Measurements from ENCODE around the gene HTT. TPM values are rescaled to one million over a fixed set of nuclear protein-coding genes. Genes with fewer than 3 reads are reported as not detected.

The HTT gene
- total RNA-seq, 1 donor from 2014 or later, result 65.2 TPM

DNA sequence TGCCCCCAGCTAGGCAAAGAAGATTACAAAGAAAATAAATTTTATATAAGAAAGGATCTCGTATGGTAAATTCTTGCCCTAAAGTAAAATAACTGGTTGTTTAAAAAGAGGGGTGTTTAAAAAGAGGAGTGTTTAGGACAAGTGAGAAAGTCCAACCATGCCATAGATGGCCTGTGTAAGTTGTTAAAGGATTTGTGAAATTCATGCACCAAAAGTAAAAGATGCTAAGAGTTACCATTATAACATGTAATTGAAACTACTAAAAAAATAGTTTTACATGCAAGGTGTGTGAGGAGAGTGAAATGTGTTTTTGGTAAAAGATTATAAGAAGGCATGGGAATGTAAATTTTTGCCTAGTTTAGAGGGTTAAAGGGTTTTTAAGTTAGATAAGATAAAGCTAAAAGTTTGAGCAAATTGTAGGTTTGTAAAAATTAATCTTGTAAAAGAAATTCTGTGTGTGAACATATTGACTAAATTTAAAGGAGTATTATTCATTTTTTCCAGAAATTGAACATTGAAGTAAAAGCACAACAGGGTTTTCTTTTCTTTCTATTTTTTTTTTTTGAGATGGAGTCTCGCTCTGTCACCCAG is 20.2 kb upstream of the HTT start:
- Histone ChIP-seq H3K79me2 (ENCODE audit: insufficient read depth, low read length) (no peaks in the 10 kb centered on the region), H2AFZ (ENCODE audit: low read depth, low read length) (no peak overlapping the region), H3K4me2 (ENCODE audit: low read length) (no peak overlapping the region), H3K4me3 (ENCODE audit: insufficient read depth, low read depth, low read length) (no peak overlapping the region), H3K27ac (ENCODE audit: low read depth, low read length) (no peak overlapping the region), H3K9me3 (ENCODE audit: insufficient read depth, low read depth, low read length) (peaks cover 8% of the 10 kb centered on the region), H4K20me1 (ENCODE audit: insufficient read depth, low read length) (no peaks in the 10 kb centered on the region), H3K27me3 (ENCODE audit: insufficient read depth, low read length) (peaks cover 2% of the 10 kb centered on the region), H3K36me3 (ENCODE audit: insufficient read depth, low read length) (no peaks in the 10 kb centered on the region), H3K9ac (ENCODE audit: low read length) (no peak overlapping the region), H3K4me1 (ENCODE audit: insufficient read depth, low read length) (no peaks in the 10 kb centered on the region)
- Mint-ChIP-seq H3K9me3 (ENCODE audit: unreplicated experiment) (peaks cover 12% of the 10 kb centered on the region), H3K27me3 (ENCODE audit: low read depth, unreplicated experiment) (peaks cover 20% of the 10 kb centered on the region), H3K36me3 (ENCODE audit: low read depth, unreplicated experiment) (no peaks in the 10 kb centered on the region), H3K4me3 (ENCODE audit: unreplicated experiment) (no peak overlapping the region), H3K27ac (ENCODE audit: unreplicated experiment) (no peak overlapping the region), H3K4me1 (ENCODE audit: low read depth, unreplicated experiment) (no peaks in the 10 kb centered on the region)
- TF ChIP-seq, protein P1, sequence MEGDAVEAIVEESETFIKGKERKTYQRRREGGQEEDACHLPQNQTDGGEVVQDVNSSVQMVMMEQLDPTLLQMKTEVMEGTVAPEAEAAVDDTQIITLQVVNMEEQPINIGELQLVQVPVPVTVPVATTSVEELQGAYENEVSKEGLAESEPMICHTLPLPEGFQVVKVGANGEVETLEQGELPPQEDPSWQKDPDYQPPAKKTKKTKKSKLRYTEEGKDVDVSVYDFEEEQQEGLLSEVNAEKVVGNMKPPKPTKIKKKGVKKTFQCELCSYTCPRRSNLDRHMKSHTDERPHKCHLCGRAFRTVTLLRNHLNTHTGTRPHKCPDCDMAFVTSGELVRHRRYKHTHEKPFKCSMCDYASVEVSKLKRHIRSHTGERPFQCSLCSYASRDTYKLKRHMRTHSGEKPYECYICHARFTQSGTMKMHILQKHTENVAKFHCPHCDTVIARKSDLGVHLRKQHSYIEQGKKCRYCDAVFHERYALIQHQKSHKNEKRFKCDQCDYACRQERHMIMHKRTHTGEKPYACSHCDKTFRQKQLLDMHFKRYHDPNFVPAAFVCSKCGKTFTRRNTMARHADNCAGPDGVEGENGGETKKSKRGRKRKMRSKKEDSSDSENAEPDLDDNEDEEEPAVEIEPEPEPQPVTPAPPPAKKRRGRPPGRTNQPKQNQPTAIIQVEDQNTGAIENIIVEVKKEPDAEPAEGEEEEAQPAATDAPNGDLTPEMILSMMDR (IDR thresholded peaks at IDR 0.05; ENCODE audit: insufficient read depth, low read depth, low read length), result no peak
- no peak for TF ChIP-seq EZH2 (IDR thresholded peaks at IDR 0.05; ENCODE audit: insufficient read depth, low read length)
- DNase-seq (ENCODE audit: low read depth), result no peak
- no peak for FAIRE-seq

GRCh38 chr4:3059943-3060342 is 14.5 kb upstream of the HTT start:
- H3K27ac ChIP-seq (ENCODE audit: low read depth, low read length), result no peak overlapping the region
- H3K4me2 ChIP-seq (ENCODE audit: low read length), result no peak overlapping the region
- peaks cover 10% of the 10 kb centered on the region for H3K4me1 Mint-ChIP-seq (ENCODE audit: low read depth, unreplicated experiment)
- no peaks in the 10 kb centered on the region for H4K20me1 ChIP-seq (ENCODE audit: insufficient read depth, low read length)
- no peak overlapping the region for H3K4me3 ChIP-seq (ENCODE audit: insufficient read depth, low read depth, low read length)
- TF ChIP-seq, protein P1 (IDR thresholded peaks at IDR 0.05; ENCODE audit: insufficient read depth, low read depth, low read length), result no peak
- no peak for TF ChIP-seq EZH2 (IDR thresholded peaks at IDR 0.05; ENCODE audit: insufficient read depth, low read length)
- H3K9me3 Mint-ChIP-seq (ENCODE audit: unreplicated experiment), result peaks cover 12% of the 10 kb centered on the region
- FAIRE-seq, result no peak
- no peak for DNase-seq (ENCODE audit: low read depth)
- H3K27me3 ChIP-seq (ENCODE audit: insufficient read depth, low read length), result no peaks in the 10 kb centered on the region
- H3K36me3 ChIP-seq (ENCODE audit: insufficient read depth, low read length), result no peaks in the 10 kb centered on the region
- no peak overlapping the region for H3K9ac ChIP-seq (ENCODE audit: low read length)
- H3K4me1 ChIP-seq (ENCODE audit: insufficient read depth, low read length), result no peaks in the 10 kb centered on the region
- H3K27me3 Mint-ChIP-seq (ENCODE audit: low read depth, unreplicated experiment), result peaks cover 10% of the 10 kb centered on the region
- no peak overlapping the region for H3K27ac Mint-ChIP-seq (ENCODE audit: unreplicated experiment)
- H3K79me2 ChIP-seq (ENCODE audit: insufficient read depth, low read length), result no peaks in the 10 kb centered on the region
- no peaks in the 10 kb centered on the region for H3K36me3 Mint-ChIP-seq (ENCODE audit: low read depth, unreplicated experiment)
- no peak overlapping the region for H2AFZ ChIP-seq (ENCODE audit: low read depth, low read length)
- H3K4me3 Mint-ChIP-seq (ENCODE audit: unreplicated experiment), result no peak overlapping the region
- peaks cover 8% of the 10 kb centered on the region for H3K9me3 ChIP-seq (ENCODE audit: insufficient read depth, low read depth, low read length)

DNA sequence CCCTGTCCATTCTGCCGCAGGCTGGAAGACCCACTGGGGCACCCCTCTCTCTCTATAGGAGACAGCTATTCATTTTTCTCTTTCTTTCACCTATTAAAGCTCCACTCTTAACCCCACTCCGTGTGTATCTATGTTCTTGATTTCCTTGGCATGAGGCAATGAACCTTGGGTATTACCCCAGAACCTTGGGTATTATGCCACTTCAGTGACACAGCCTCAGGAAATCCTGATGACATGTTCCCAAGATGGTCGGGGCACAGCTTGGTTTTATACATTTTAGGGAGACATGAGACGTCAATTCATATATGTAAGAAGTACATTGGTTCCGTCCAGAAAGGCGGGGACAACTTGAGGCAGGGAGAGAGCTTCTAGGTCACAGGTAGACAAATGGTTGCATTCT is 13.5 kb upstream of the HTT start:
- H3K27me3 ChIP-seq (ENCODE audit: insufficient read depth, low read length), result no peaks in the 10 kb centered on the region
- H3K27me3 Mint-ChIP-seq (ENCODE audit: low read depth, unreplicated experiment), result peaks cover 10% of the 10 kb centered on the region
- no peaks in the 10 kb centered on the region for H3K4me1 ChIP-seq (ENCODE audit: insufficient read depth, low read length)
- no peaks in the 10 kb centered on the region for H3K36me3 ChIP-seq (ENCODE audit: insufficient read depth, low read length)
- H3K4me1 Mint-ChIP-seq (ENCODE audit: low read depth, unreplicated experiment), result peaks cover 10% of the 10 kb centered on the region
- H3K79me2 ChIP-seq (ENCODE audit: insufficient read depth, low read length), result no peaks in the 10 kb centered on the region
- no peak for TF ChIP-seq EZH2 (IDR thresholded peaks at IDR 0.05; ENCODE audit: insufficient read depth, low read length)
- no peak overlapping the region for H3K4me3 Mint-ChIP-seq (ENCODE audit: unreplicated experiment)
- no peak overlapping the region for H3K4me2 ChIP-seq (ENCODE audit: low read length)
- H3K27ac ChIP-seq (ENCODE audit: low read depth, low read length), result no peak overlapping the region
- no peak for FAIRE-seq
- H3K9me3 Mint-ChIP-seq (ENCODE audit: unreplicated experiment), result peaks cover 13% of the 10 kb centered on the region
- no peaks in the 10 kb centered on the region for H4K20me1 ChIP-seq (ENCODE audit: insufficient read depth, low read length)
- H3K36me3 Mint-ChIP-seq (ENCODE audit: low read depth, unreplicated experiment), result peaks cover 1% of the 10 kb centered on the region
- peaks cover 4% of the 10 kb centered on the region for H3K9me3 ChIP-seq (ENCODE audit: insufficient read depth, low read depth, low read length)
- no peak overlapping the region for H3K4me3 ChIP-seq (ENCODE audit: insufficient read depth, low read depth, low read length)
- no peak overlapping the region for H3K27ac Mint-ChIP-seq (ENCODE audit: unreplicated experiment)
- no peak for DNase-seq (ENCODE audit: low read depth)
- no peak overlapping the region for H3K9ac ChIP-seq (ENCODE audit: low read length)
- H2AFZ ChIP-seq (ENCODE audit: low read depth, low read length), result no peak overlapping the region

All from astrocyte (in vitro differentiated cells and primary cell).